OCI-LY7 (cell line): ENCODE data around the gene GSE1. TPM values are rescaled to one million over a fixed set of nuclear protein-coding genes. Genes with fewer than 3 reads are reported as not detected.

Experiments
- BruUV-seq: library from RNA; stranded (reverse); fragments of 400-500 nt; replicated peaks from 2 replicates; lab custom pipeline; 2021; lab: Mats Ljungman, UMichigan
- CTCF ChIA-PET: fragments of 300-600 bp; sonication (Branson Sonifier 250); formaldehyde crosslinking; loops from one replicate; lab custom pipeline; 2022; ENCODE audit warnings: antibody characterized with exemption; ENCODE audit not compliant: unreplicated experiment; lab: Charles Lee
- POLR2A ChIA-PET: fragments of 300-600 bp; sonication (Branson Sonifier 250); formaldehyde crosslinking; loops from one replicate; lab custom pipeline; 2022; ENCODE audit warnings: antibody characterized with exemption; lab: Charles Lee
- DNase-seq: peaks from one replicate; pipeline ENCODE4 v3.0.0-alpha.2; 2015; ENCODE audit warnings: low spot score
- H2AFZ ChIP-seq: fragments of 200-600 bp; sonication (generic), shearing (Covaris generic); 2 replicates; pipeline ENCODE4 v1.6.1; 2014; ENCODE audit warnings: mild to moderate bottlenecking, antibody characterized with exemption, low read length, moderate library complexity
- H3K27ac ChIP-seq: fragments of 200-600 bp; sonication (generic); 2 replicates; pipeline ENCODE4 v1.5.1; 2014; ENCODE audit warnings: mixed run types, low read depth, mild to moderate bottlenecking, moderate library complexity, low read length, inconsistent platforms; ENCODE audit not compliant: poor library complexity, severe bottlenecking
- H3K36me3 ChIP-seq: fragments of 200-600 bp; sonication (generic); 2 replicates; pipeline ENCODE4 v1.6.1; 2014; ENCODE audit warnings: mild to moderate bottlenecking, antibody characterized with exemption, low read length, moderate library complexity, mixed read lengths; ENCODE audit not compliant: insufficient read depth
- H3K4me1 ChIP-seq: fragments of 200-600 bp; sonication (generic); 2 replicates; pipeline ENCODE4 v1.5.1; 2014; ENCODE audit warnings: mild to moderate bottlenecking, low read length; ENCODE audit not compliant: insufficient read depth, poor library complexity, severe bottlenecking
- H3K4me2 ChIP-seq: fragments of 200-600 bp; sonication (generic); 2 replicates; pipeline ENCODE4 v1.6.1; 2014; ENCODE audit warnings: mild to moderate bottlenecking, low read length
- H3K4me3 ChIP-seq: fragments of 200-600 bp; sonication (generic); 2 replicates; pipeline ENCODE4 v1.5.1; 2014; ENCODE audit warnings: mild to moderate bottlenecking, low read depth, low read length; ENCODE audit not compliant: poor library complexity, severe bottlenecking
- H3K79me2 ChIP-seq: fragments of 200-600 bp; sonication (generic); 2 replicates; pipeline ENCODE4 v1.6.1; 2016; ENCODE audit warnings: low read depth, mild to moderate bottlenecking, low read length, moderate library complexity, mixed read lengths; ENCODE audit not compliant: insufficient read depth
- H3K9me2 ChIP-seq: fragments of 200-600 bp; sonication (generic); 2 replicates; pipeline ENCODE4 v1.6.1; 2016; ENCODE audit warnings: mild to moderate bottlenecking, low read length, mixed read lengths; ENCODE audit not compliant: insufficient read depth
- H3K9me3 ChIP-seq: fragments of 200-600 bp; sonication (generic); 2 replicates; pipeline ENCODE4 v1.6.1; 2014; ENCODE audit warnings: mild to moderate bottlenecking, mixed run types, low read length, mixed read lengths
- H4K20me1 ChIP-seq: fragments of 200-600 bp; sonication (generic); 2 replicates; pipeline ENCODE4 v1.6.1; 2014; ENCODE audit warnings: mild to moderate bottlenecking, antibody characterized with exemption, low read length, moderate library complexity, mixed read lengths; ENCODE audit not compliant: insufficient read depth
- CTCF ChIP-seq: fragments of 200-600 bp; sonication (generic); conservative IDR thresholded peaks from 2 replicates; pipeline ENCODE4 v1.5.1; 2014; ENCODE audit warnings: mild to moderate bottlenecking, antibody characterized with exemption, low read length, moderate library complexity, mixed read lengths
- EZH2phosphoT487 ChIP-seq: fragments of 200-600 bp; sonication (generic); IDR thresholded peaks from 2 replicates; pipeline ENCODE4 v1.6.1; 2018; ENCODE audit warnings: low read depth, borderline replicate concordance, mild to moderate bottlenecking, mixed run types, antibody characterized with exemption, low read length, moderate library complexity, mixed read lengths
- intact Hi-C: fragments of 100-400 bp; cut with micrococcal nuclease; formaldehyde crosslinking; loops from one replicate; pipeline ENCODE4 v1.10.0; 2022; ENCODE audit not compliant: unreplicated experiment
- total RNA-seq, 2 experiments: library from RNA; depleted of rRNA in 1 of 2; stranded (reverse); fragments of >200 nt in 1 of 2; shearing (Covaris generic) in 1 of 2; gene quantifications; 2 replicates each; pipeline ENCODE4 v1.2.3, GENCODE V29; 2014 to 2022

GSE1 gene
- total RNA-seq, 2 experiments from 2014 or later, result 30.9 to 66.6 TPM

- peaks cover 7% of the 10 kb centered on the region for H3K4me1 ChIP-seq
- TF ChIP-seq EZH2phosphoT487, result no peak
- TF ChIP-seq CTCF, result no peak
- no peaks in the 10 kb centered on the region for H3K36me3 ChIP-seq
- POLR2A ChIA-PET, result interaction anchor here (0.7 kb wide), 1 partner anchor 362 kb away, joined by 3 read pairs; no protein-coding TSS in a partner anchor
- no peak overlapping the region for H3K4me3 ChIP-seq
- no peak overlapping the region for H3K27ac ChIP-seq
- H3K79me2 ChIP-seq, result no peaks in the 10 kb centered on the region
- BruUV-seq, result no TSS peak
- DNase-seq, result no peak
- H2AFZ ChIP-seq, result no peak overlapping the region
- H4K20me1 ChIP-seq, result no peaks in the 10 kb centered on the region
- intact Hi-C loops, result no loop called here
- no peaks in the 10 kb centered on the region for H3K9me2 ChIP-seq
- H3K9me3 ChIP-seq, result no peaks in the 10 kb centered on the region
- H3K4me2 ChIP-seq, result no peak overlapping the region
- CTCF ChIA-PET, result no interaction called here
Observed at GRCh38 chr16:85588562-85589503, 24.3 kb upstream of the GSE1 start.

- H3K4me2 ChIP-seq, result no peak overlapping the region
- no peak overlapping the region for H3K4me3 ChIP-seq
- no peaks in the 10 kb centered on the region for H4K20me1 ChIP-seq
- no peaks in the 10 kb centered on the region for H3K36me3 ChIP-seq
- TF ChIP-seq EZH2phosphoT487 (no peak), CTCF (no peak)
- peaks cover 7% of the 10 kb centered on the region for H3K4me1 ChIP-seq
- H3K9me2 ChIP-seq, result no peaks in the 10 kb centered on the region
- H3K27ac ChIP-seq, result no peak overlapping the region
- intact Hi-C loops, result no loop called here
- no peaks in the 10 kb centered on the region for H3K79me2 ChIP-seq
- ChIA-PET CTCF (no interaction called here), POLR2A (no interaction called here)
- no peak overlapping the region for H2AFZ ChIP-seq
- DNase-seq, result no peak
- H3K9me3 ChIP-seq, result no peaks in the 10 kb centered on the region
- BruUV-seq, result no TSS peak
Observed at GRCh38 chr16:85589688-85590505, 23.2 kb upstream of the GSE1 start.
